HG03135 (cell line): ENCODE measurements around the gene CCNA2.
A peak's percentile ranks its signal among the peaks of the same experiment; 100 is the strongest.

Source experiments
- ATAC-seq: cut with Tn5 transposase; IDR thresholded peaks from one replicate; pipeline ENCODE4 v1.9.1; 2021; ENCODE audit warnings: mild to moderate bottlenecking, moderate library complexity; ENCODE audit not compliant: unreplicated experiment

Gene CCNA2

DNA sequence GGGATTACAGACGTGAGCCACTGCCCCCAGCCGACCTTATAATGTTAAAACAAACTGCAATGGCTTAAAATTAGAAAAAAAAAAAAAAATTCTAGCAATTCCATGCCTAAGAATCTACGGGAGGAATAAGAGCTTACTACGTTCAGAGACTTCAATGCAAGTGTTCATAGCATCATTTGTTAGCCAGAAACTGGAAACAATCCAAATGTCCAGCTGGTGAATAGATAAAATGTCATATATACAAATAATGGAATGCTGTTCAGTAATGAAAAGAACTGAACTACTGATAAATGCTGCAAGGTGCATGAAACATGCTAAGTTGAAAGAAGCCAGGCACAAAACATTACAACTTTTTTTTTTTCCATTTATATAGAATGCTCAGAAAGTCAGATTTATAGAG, 17.3 kb downstream of the CCNA2 start:
- ATAC-seq: no peak

DNA sequence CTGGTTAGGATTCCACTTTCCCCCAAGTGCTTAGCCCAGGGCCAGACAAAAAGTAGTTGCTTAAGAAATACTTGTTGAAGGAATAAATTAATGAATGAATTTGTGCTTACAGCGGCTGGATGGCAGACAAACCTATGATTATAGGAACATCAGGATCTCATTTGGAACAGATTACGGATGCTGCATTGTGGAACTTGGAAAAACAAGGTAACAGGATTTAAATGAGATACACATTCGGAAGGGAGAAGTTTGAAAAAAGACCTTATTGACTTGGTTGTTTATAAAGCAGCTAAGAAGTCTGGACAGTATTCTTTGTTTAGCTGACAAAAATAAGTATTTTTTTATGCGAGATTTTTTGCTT, 22.0 kb downstream of the CCNA2 start:
- ATAC-seq: no peak

DNA sequence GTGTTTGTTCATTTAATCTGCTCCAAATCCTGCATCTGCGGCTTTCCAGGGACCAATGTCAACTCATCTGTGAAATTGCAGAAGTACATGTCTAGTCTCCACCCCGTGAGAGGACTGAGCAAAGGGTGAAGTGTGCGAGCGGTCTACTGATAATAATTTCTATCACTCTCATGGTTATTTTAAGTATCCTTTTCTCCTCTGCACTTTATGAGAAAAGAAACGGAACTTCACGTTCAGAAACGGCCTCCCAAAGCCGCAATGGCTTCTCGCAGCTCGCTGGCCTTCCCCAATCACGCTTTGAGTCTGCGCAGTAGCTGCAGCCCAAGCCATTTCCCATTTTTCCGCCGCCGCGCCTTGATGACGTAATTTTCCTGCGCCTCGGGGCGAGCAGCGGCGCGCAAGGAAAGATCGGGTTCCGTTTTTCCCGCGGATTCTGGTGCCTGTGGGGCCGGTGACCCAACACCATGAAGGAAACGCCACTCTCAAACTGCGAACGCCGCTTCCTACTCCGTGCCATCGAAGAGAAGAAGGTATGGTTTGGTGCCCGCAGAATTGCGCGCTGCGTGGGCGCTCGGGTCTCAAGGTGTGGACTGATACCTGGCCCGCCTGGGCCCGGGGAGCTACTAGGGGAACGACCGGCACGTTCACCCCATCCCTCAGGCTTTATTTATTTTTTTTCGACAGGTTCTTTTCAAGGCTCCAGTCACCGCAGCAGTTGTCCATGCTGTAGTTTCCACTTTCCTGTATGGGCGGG, 22.5 kb downstream of the CCNA2 start, which contains the start of gene EXOSC9:
EXOSC9 (plus strand) TSS at position 363 of the 754 bp plus-strand sequence; CDS start at position 465, 102 bp downstream.
- peak; percentile 76 for ATAC-seq

DNA sequence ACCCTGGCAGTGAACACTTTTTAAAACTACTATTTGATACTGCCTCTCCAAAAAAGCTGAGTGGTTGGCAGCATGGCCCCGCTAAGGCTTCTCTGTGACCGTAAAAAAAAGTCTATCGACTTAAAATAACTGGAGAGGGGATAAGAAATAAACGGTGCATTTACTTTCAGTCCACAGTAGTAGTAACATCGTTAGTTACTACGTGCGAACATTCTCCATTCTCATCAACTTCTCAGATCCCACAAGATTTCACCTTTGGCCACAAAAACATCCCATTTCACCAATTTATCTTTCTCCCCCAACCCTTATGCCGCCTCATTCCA, 23.1 kb downstream of the CCNA2 start:
- peak; percentile 26 for ATAC-seq

DNA sequence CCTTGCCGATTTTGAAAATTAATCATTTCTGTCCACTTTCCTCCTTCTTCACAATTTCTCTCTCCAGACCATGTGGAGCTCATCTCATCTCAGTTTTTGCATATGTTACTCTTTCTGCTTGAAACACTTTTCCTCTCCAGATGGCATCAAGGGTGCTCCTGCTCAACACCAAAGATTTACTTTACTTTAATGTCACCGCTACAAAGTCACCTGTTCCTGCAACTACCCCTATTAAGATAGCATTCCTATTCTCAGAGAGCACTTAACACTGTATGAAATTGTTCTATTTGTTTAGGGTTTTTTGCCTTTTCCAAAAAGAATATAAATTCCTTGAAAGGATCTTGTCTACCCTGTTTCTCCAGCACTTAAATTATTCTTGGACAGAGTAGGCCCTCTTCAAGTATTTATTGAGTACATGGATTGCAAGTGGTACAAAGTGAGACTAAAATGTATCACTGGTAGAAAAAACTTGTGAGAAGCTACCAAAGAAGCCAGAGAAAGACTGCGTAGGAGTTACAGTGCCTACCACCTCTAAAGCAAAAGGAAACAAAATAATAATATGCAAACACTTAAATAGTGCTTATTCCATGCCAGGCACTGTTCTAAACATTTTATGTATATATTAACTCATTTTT, 23.7 kb downstream of the CCNA2 start:
- ATAC-seq: no peak

DNA sequence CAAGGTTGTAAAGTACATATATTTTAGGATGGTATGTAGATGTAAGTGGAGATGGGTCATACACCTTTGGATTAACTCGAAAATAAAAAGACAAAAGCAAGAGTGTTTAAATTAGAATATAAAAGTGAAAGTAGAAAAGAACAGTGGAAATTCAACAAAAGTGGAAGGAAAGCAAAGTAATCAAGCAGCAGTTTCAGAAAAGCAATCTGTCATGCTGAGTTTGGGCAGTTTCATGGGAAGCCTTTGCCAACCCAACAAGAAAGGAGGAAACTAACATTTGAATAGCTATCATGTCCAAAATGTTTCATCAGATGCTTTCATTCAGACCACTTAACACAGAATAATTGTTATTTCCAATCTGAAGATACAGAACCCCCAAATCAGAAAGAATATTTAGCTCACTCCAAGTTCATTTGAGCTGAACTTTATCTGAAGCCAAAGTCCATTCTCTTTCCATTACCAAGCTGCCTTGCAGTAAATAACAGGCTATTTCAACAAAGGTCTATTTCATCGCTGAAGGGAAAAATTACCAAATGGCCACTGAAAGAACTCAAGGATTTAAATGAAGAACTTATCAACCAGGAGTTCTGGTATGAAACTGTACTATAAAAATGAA, 24.4 kb downstream of the CCNA2 start:
- no peak for ATAC-seq

DNA sequence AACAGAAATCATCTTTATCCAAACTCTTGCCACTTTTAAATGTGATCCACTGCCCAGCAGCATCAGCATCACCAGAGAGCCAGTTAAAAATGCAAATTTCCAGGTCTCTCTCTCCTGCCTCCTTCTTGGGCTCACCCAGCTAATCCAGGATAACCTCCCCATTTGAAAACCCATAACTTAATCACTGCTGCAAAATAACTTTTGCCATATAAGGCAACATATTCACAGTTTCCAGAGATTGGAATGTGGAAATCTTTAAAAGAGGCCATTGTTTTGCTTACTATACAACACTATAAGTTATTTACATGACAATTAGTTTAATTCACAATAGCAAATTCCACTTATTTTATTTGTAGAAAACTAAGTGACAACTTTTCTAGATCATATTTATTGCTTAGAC, 27.4 kb downstream of the CCNA2 start:
- ATAC-seq: no peak

DNA sequence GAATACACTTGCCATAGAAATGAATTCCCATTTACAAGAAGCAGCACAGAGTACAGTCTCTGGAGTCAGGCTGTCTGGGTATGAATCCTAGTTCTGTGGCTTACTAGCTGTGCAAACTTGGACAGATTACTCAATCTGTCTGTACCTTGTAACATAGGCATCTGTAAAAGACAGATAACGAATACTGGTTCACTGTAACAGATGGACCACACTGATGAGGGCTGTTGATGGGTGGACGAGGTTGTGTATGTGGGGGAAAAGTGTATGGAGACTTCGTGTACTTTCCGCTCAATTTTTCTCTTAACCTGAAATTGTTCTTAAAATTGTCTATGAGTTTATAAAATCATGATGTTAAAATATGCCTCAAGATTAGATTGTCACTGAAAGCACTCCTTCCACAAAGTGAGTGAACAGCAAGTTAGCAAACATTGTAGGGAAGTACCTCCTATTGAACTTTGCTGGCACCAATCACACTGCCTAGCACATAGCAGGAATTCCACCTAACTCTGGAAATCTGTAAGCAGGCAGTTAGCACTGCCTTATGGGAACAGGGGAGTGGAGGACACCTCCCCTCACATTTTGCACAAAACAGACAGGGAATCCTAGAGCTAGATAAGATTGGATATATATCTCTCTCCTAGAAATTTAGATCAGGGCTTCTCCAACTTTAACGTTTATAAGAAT, 29.0 kb downstream of the CCNA2 start:
- no peak for ATAC-seq

DNA sequence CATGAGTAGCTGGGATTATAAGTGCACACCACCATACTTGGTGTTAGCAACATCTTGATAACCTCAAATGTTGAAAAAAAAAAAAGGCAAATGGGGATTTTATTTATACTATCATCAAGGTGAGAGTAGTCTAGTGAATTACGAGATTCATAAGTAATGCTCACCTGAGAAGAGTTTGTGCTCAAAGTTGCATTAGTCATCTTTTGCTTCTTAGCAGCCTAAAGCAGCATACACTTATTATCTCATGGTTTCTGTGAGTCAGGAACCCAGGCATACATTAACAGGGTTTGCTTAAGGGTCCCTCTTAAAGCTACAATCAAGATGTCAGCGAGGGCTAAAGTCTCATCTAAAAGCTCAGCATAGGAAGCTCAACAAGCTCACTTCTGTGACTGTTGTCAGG, 30.7 kb downstream of the CCNA2 start:
- no peak for ATAC-seq

DNA sequence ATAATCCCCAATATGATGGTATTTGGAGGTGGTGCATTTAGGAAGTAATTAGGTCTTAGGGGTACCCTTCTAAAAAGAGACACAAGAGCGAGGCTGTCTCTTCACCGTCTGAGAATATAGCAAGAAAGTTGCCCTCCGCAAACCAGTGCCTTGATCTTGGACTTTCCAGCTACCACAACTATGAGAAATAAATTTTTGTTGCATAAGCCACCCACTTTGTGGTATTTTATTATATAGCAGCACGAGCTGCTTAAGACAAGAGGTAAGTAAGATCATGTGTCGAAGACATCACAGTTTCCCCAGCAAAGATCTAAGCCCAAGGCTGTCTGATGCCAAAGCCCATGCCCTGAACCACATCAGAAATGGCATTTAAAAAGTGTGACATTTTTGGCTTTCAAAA, 32.2 kb downstream of the CCNA2 start:
- no peak for ATAC-seq

DNA sequence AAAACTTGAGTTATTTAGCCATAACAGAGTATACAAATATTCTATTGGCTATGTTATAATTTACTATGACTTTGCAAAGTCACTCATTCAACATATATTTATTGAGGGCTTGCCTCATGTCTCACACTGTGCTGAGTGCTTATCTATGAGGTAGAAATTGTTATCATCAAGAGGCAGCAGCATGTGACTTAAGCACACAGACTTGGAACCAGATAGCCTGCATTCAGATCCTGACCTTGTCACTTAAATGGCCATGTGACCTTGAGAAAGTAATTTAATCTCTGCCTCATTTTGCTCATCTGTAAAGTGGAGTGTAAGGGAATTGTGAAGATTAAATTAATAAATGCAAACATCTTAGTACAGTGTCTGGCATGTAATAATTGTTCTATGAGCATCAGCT, 32.7 kb downstream of the CCNA2 start:
- no peak for ATAC-seq

DNA sequence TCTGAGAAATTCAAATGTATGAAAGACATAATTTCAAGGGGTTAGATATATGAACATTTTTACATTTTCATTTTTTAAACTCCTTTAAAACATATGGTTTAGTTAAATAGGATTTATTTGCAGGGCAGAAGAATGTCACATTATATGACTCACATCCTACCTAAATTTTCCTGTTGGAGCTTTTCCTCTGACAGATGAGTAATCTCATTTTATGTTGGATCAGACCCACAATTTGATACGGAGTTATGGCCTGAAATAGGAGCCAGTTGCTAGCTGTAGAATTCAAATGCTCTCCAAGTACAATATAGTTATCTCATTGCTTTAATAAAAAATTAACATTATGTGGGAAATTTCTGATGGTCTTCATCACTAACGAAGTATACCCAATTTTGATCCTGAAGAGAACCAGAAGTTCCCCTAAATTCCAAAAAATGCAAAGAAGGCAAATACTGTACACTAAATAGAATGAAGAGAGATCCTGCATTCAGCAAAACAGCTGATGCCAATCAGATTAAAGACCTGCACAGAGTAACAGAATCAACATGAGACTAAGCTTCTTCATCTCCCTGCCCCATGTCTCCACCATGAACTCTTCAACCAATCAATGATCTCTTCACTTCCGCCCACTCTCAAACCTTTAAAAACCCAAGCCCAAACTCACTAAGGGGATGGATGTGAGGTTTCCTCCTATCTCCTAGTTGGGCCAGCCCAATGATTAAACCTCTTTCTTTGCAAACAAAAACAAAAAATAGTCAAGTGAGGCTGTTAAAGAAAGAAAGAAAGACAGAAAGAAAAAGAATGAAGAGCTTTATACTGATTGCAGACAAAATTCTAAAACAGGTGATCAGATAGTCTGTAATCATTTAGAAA, 33.5 kb downstream of the CCNA2 start:
- no peak for ATAC-seq

DNA sequence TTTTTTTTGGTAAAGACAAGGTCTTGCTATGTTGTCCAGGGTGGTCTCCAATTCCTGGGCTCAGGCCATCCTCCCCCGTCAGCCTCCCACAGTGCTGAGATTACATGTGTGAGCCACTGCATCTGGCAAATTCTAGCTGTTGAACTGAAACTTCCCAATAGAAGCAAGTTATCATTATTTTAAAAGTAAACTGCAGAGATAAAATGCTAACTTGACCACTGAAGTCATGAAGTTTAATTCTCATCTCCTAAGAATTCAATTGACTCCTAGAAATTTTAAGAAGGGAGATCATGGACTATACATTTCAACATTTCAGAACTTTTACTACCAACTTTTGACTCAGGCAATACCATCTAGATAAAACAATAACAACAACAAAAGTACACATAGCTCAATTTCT, 34.2 kb downstream of the CCNA2 start:
- no peak for ATAC-seq

DNA sequence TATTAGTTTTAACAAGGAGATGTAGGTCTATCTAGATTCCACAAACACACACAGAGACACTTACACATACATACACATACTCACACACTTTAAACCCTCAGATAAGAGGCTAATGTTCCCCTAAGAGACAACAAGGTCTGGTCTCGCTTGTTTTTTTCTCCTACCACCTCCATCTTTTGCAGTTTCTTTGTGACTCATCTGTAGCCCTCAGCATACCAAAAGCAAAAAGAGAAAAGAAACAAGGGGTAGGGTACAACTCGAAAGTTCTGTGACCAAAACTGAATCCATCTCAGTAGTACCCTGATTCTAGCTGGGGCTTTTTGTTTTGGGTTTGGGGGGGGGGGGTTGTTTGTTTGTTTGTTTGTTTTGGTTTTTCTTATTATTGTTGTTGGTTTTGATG, 34.8 kb downstream of the CCNA2 start:
- ATAC-seq: peak; percentile 65

DNA sequence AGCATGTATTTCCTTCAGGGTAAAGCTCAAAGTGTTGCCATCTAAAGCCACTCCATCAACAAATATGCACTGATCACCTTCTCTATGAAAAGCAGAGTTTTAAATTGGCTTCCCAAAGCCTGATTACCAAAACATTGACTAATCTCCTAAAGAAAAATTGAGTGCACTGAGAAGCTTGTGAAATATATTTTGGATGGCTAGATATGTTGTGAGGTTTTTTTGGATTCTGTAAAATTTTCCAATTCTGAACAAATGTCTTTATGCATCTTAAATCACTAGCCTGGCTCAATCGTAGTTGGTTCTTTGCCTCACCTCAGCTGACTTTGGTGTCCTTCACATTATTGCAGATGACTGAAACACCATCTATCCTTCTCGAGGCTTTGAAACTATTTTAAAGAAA, 37.5 kb downstream of the CCNA2 start:
- no peak for ATAC-seq

DNA sequence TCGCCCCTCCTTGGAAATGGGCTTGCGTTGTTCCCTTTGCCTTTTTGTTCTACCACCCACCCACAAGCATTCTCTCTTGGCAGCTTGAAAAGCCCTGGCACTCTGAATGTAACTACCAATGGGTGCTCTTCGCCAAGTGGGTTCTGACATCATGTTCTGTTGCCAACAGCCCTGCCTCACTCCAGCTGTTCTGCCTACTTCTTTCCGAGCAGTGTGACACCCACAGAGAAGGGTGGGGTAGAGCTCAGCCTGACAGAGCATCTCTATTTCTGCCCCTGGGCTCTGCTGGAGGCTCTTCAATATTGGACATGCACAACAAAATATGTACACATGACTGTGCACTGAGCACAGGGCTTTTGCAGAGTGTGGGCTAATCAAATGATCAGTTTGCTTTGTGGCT, 38.2 kb downstream of the CCNA2 start:
- no peak for ATAC-seq

DNA sequence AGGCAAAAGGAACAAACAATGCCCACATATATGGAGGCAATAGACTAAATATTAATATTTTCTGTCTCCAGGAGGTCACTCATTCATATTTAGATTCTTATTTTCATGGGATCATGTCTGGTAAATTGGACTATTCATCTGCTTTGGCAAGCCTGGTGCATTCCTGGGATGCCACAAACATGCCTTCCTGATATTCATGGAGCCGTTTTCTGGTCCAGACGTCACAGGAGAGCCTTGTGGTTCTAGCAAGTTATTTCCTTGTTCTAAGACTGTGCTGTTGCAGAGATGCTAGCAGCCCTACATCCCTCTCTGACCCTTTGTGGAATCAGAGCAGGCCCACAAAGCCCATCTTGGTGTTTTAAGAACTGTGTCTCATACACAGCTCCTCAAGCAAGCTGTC, 38.7 kb downstream of the CCNA2 start:
- ATAC-seq: no peak

DNA sequence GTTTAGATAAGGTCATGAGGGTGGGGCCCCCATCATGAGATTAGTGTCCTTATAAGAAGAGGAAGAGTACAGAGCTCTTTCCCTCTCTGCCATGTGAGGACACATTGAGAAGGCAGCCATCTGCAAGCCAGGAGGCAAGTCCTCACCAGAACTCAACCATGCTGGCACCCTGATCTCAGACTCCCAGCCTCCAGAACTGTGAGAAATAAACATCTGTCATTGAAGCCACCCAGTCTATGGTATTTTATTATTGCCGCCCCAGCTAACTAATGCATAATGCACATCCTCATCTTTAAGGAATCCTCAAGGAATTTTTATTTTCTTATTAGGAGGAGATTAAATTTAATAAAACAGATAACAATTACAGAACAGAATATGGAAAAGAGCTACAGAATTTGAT, 39.3 kb downstream of the CCNA2 start:
- no peak for ATAC-seq

DNA sequence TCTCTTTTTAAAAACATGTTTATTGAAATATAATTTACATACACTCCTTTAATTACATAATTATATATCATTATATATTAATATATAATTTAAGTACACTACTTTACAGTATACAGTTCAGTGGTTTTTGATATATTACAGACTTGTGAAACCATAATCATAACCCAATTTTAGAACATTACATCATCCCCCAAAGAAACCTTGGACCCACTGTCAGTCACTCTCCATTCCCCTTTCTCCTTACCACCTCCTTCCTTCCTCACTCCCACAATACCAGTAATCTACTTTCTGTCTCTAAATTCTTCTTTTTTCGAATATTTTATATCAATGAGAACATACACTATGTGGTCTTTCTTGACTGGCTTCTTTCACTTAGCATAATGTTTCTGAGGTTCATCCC, 40.5 kb downstream of the CCNA2 start:
- no peak for ATAC-seq

DNA sequence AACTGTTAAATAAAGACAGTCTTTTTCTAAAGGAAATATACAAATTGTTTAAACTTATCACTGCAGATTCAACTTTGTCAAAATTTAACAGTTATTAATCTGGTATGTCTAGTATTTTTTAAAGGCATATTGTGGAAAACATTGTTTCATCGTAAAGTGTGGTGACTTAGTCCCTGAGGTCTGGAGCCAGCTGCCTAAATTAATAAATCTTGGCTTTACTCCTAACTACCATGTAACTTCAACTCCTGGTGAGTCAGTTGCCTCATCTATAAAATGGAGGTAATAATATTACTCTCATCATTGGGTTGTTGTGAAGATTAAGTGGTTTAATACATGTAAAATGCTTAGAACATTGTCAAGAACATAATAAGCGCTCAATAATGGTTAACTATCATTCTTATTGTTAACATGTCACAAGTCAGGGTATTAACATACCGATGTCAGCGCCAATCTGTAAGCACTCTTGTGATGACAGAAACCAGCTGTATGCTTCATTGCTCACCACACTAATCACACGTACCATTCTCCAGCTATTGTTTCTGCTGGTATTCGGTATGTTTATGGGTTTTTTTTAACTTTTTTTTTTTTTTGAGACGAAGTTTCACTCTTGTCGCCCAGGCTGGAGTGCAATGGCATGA, 44.6 kb downstream of the CCNA2 start:
- no peak for ATAC-seq

DNA sequence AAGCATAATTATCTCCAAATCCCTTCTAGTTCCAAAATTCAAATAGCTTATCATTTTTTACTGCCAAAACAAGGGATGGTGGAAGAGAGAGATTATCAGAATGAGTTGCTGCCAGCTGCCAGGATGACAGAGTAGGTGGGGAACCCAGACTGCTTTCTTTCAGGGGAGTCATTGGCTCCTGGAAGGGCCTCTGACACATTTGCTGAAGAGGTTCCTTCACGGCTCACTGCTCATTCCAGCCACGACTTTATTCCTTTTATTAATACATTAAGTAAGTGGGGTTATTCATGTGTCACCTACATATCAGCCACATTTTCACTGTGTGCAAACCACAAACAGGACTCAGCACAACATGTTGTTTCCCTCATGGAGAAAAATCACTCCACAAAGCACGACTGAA, 46.1 kb downstream of the CCNA2 start:
- no peak for ATAC-seq
